ENCODE data around the gene ORAI2. TPM values are rescaled to one million over a fixed set of nuclear protein-coding genes. Genes with fewer than 3 reads are reported as not detected.

The ORAI2 gene
- polyA plus RNA-seq, 1 of the 3 experiments (the other 2 are of a cell fraction), result 85.8 TPM

DNA sequence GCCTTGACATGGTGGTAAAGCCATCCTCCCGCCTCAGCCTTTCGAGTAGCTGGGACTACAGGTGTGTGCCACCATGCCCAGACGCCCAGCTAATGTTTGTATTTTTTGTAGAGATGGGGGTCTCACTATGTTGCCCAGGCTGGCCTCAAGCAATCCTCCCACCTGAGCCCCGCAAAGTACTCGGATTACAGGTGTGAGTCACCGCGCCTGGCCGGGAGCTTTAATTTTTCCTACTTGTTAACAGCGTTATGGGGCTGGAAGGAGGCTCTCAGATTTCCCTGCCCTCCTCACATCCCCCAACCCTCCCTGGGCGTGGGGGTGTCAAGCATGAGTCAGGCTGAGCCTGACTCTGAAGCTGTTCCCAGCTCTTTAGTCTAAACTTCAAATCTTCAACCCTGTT, 23.0 kb downstream of the ORAI2 start:
- H3F3A ChIP-seq (replicated peaks; ENCODE audit: insufficient read depth), result peaks cover 22% of the 10 kb centered on the region
- H3K4me2 ChIP-seq, result peak overlapping the region; percentile 53; the same call in 1 of the 2 replicates
- H3K9me3 ChIP-seq, result no peaks in the 10 kb centered on the region
- no peak for DNase-seq
- H3K9ac ChIP-seq, result peak overlapping the region; percentile 2; the same call in 1 of the 2 replicates
- POLR2A ChIA-PET, result interaction anchor here (0.6 to 2.6 kb wide), 3 partner anchors 8 to 1617 kb away, joined by 3 to 12 read pairs (median 3); partner anchors contain the start of genes ALKBH4 and LRWD1
- H3K9me2 ChIP-seq, result no peaks in the 10 kb centered on the region
- 53% methylated on average over 10 of the region's 10 CpGs for WGBS (ENCODE audit: low lambda C conversion rate)
- TF ChIP-seq MEF2A (IDR thresholded peaks at IDR 0.05; ENCODE audit: borderline replicate concordance, low read depth) (no peak), NFIC (IDR thresholded peaks at IDR 0.05; ENCODE audit: borderline replicate concordance) (0 out of 2 replicates have a peak, but pooled peaks have one; percentile 15), RXRA (IDR thresholded peaks at IDR 0.05; ENCODE audit: borderline replicate concordance, low read depth) (no peak), FOSL2 (IDR thresholded peaks at IDR 0.05; ENCODE audit: borderline replicate concordance, low read depth) (peak; percentile 79; the same call in 1 of the 2 replicates), REST (IDR thresholded peaks at IDR 0.05; ENCODE audit: low read depth, low read length) (no peak), EP300 (IDR thresholded peaks at IDR 0.05; ENCODE audit: borderline replicate concordance in 1 of 2, low read depth in 1 of 2, low read length in 1 of 2) (no peak), CTCF (IDR thresholded peaks at IDR 0.05) (no peak), MAX (IDR thresholded peaks at IDR 0.05; ENCODE audit: low read depth) (peak; percentile 37; the same call in 1 of the 2 replicates), JUND (IDR thresholded peaks at IDR 0.05) (peak; percentile 69; the same call in 1 of the 2 replicates), TEAD4 (IDR thresholded peaks at IDR 0.05; ENCODE audit: borderline replicate concordance, insufficient read depth) (no peak), EZH2phosphoT487 (IDR thresholded peaks at IDR 0.05; ENCODE audit: borderline replicate concordance, low read depth) (no peak)
- TF ChIP-seq, protein P1, sequence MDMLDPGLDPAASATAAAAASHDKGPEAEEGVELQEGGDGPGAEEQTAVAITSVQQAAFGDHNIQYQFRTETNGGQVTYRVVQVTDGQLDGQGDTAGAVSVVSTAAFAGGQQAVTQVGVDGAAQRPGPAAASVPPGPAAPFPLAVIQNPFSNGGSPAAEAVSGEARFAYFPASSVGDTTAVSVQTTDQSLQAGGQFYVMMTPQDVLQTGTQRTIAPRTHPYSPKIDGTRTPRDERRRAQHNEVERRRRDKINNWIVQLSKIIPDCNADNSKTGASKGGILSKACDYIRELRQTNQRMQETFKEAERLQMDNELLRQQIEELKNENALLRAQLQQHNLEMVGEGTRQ (IDR thresholded peaks at IDR 0.05; ENCODE audit: borderline replicate concordance, low read depth, low read length), result no peak
- TF ChIP-seq, protein P2, sequence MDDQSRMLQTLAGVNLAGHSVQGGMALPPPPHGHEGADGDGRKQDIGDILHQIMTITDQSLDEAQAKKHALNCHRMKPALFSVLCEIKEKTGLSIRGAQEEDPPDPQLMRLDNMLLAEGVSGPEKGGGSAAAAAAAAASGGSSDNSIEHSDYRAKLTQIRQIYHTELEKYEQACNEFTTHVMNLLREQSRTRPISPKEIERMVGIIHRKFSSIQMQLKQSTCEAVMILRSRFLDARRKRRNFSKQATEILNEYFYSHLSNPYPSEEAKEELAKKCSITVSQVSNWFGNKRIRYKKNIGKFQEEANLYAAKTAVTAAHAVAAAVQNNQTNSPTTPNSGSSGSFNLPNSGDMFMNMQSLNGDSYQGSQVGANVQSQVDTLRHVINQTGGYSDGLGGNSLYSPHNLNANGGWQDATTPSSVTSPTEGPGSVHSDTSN (IDR thresholded peaks at IDR 0.05), result peak; percentile 38; the same call in 1 of the 2 replicates
- CTCF ChIA-PET, result interaction anchor here (0.7 to 2.0 kb wide), 4 partner anchors 9 to 177 kb away, joined by 3 to 19 read pairs (median 6); partner anchors contain the start of genes ALKBH4 and LRWD1
- H4K20me1 ChIP-seq (ENCODE audit: insufficient read depth), result 0 out of 2 replicates have a peak, but pooled peaks cover 9% of the 10 kb centered on the region
- peaks cover 2% of the 10 kb centered on the region; the same call in 1 of the 2 replicates for H3K79me2 ChIP-seq (ENCODE audit: insufficient read depth)
- peaks cover 7 to 9% of the 10 kb centered on the region in 2 experiments; a peak in 3 of 4 replicates for H3K4me1 ChIP-seq (ENCODE audit: control insufficient read depth in 1 of 2, insufficient read depth in 2 of 2, low read depth in 1 of 2, low read length in 1 of 2)
- no peak overlapping the region for H2AFZ ChIP-seq (ENCODE audit: low read depth)
- H3K27ac ChIP-seq (ENCODE audit: low read depth in 2 of 2, low read length in 1 of 2), result peak overlapping the region in 1 of 2 experiments; percentile 43; a peak in 2 of 4 replicates
- H3K36me3 ChIP-seq (replicated peaks in 1 of 2; ENCODE audit: control insufficient read depth in 1 of 2, insufficient read depth in 2 of 2, low read length in 1 of 2), result peaks cover 9 to 19% of the 10 kb centered on the region in 2 experiments
- H3K4me3 ChIP-seq (ENCODE audit: low read depth in 2 of 2, low read length in 1 of 2), result no peak overlapping the region
- no peaks in the 10 kb centered on the region for H3K27me3 ChIP-seq (ENCODE audit: insufficient read depth)

All from SK-N-SH (cell line).